Measurements from ENCODE around the gene TRIM33.
"Not testable (repeated sequence)": the region's sequence is repeated elsewhere in the genome, so short reads cannot be mapped to it uniquely, and the experiment has no call there.

TRIM33 gene

GRCh38 chr1:114466334-114467014, 44.5 kb downstream of the TRIM33 start:
- H3K4me3 Mint-ChIP-seq, result no peak overlapping the region
- no peak overlapping the region for H3K27ac Mint-ChIP-seq
- no peaks in the 10 kb centered on the region for H3K9me3 Mint-ChIP-seq (ENCODE audit: low read depth)
- peaks cover 4% of the 10 kb centered on the region for H3K36me3 Mint-ChIP-seq
- H3K27me3 Mint-ChIP-seq, result no peaks in the 10 kb centered on the region
- peaks cover 61% of the 10 kb centered on the region for H3K4me1 Mint-ChIP-seq (ENCODE audit: low read depth)

- Mint-ChIP-seq H3K9me3 (ENCODE audit: low read depth) (no peaks in the 10 kb centered on the region), H3K36me3 (peaks cover 16% of the 10 kb centered on the region), H3K4me3 (no peak overlapping the region), H3K27ac (no peak overlapping the region), H3K27me3 (no peaks in the 10 kb centered on the region), H3K4me1 (ENCODE audit: low read depth) (peaks cover 47% of the 10 kb centered on the region)
Observed at GRCh38 chr1:114462963-114463362, 48.0 kb downstream of the TRIM33 start.

GRCh38 chr1:114462341-114462740, 48.7 kb downstream of the TRIM33 start:
- H3K4me1 Mint-ChIP-seq (ENCODE audit: low read depth), result peaks cover 40% of the 10 kb centered on the region

GRCh38 chr1:114458237-114458777, 52.7 kb downstream of the TRIM33 start:
- peak overlapping the region; percentile 24 for H3K27ac Mint-ChIP-seq
- peaks cover 16% of the 10 kb centered on the region for H3K4me1 Mint-ChIP-seq (ENCODE audit: low read depth)

More at GRCh38 chr1:114462341-114462740, 48.7 kb downstream of the TRIM33 start:
- Mint-ChIP-seq H3K4me3 (no peak overlapping the region), H3K36me3 (peaks cover 18% of the 10 kb centered on the region), H3K9me3 (ENCODE audit: low read depth) (no peaks in the 10 kb centered on the region), H3K27me3 (no peaks in the 10 kb centered on the region), H3K27ac (no peak overlapping the region)

GRCh38 chr1:114457675-114458236, 53.2 kb downstream of the TRIM33 start:
- H3K9me3 Mint-ChIP-seq (ENCODE audit: low read depth), result no peaks in the 10 kb centered on the region
- H3K27me3 Mint-ChIP-seq, result no peaks in the 10 kb centered on the region
- H3K4me3 Mint-ChIP-seq, result no peak overlapping the region
- H3K27ac Mint-ChIP-seq, result no peak overlapping the region
- peaks cover 13% of the 10 kb centered on the region for H3K4me1 Mint-ChIP-seq (ENCODE audit: low read depth)
- peaks cover 36% of the 10 kb centered on the region for H3K36me3 Mint-ChIP-seq

More at GRCh38 chr1:114458237-114458777, 52.7 kb downstream of the TRIM33 start:
- H3K27me3 Mint-ChIP-seq, result no peaks in the 10 kb centered on the region
- no peak overlapping the region for H3K4me3 Mint-ChIP-seq
- peaks cover 36% of the 10 kb centered on the region for H3K36me3 Mint-ChIP-seq
- H3K9me3 Mint-ChIP-seq (ENCODE audit: low read depth), result no peaks in the 10 kb centered on the region

- H3K36me3 Mint-ChIP-seq, result peaks cover 34% of the 10 kb centered on the region
- no peaks in the 10 kb centered on the region for H3K27me3 Mint-ChIP-seq
- no peak overlapping the region for H3K4me3 Mint-ChIP-seq
- no peaks in the 10 kb centered on the region for H3K9me3 Mint-ChIP-seq (ENCODE audit: low read depth)
- H3K27ac Mint-ChIP-seq, result no peak overlapping the region
- peaks cover 13% of the 10 kb centered on the region for H3K4me1 Mint-ChIP-seq (ENCODE audit: low read depth)
Observed at GRCh38 chr1:114456586-114456985, 54.4 kb downstream of the TRIM33 start.

- Mint-ChIP-seq H3K4me3 (no peak overlapping the region), H3K27ac (no peak overlapping the region), H3K36me3 (peaks cover 41% of the 10 kb centered on the region), H3K9me3 (ENCODE audit: low read depth) (no peaks in the 10 kb centered on the region), H3K4me1 (ENCODE audit: low read depth) (peaks cover 13% of the 10 kb centered on the region), H3K27me3 (no peaks in the 10 kb centered on the region)
Observed at GRCh38 chr1:114455102-114455785, 55.8 kb downstream of the TRIM33 start.

GRCh38 chr1:114454539-114454938, 56.5 kb downstream of the TRIM33 start:
- Mint-ChIP-seq H3K27ac (no peak overlapping the region), H3K27me3 (no peaks in the 10 kb centered on the region), H3K4me3 (no peak overlapping the region), H3K36me3 (peaks cover 34% of the 10 kb centered on the region), H3K4me1 (ENCODE audit: low read depth) (peaks cover 9% of the 10 kb centered on the region), H3K9me3 (ENCODE audit: low read depth) (no peaks in the 10 kb centered on the region)

- Mint-ChIP-seq H3K4me3 (no peak overlapping the region), H3K4me1 (ENCODE audit: low read depth) (peaks cover 4% of the 10 kb centered on the region), H3K36me3 (peaks cover 29% of the 10 kb centered on the region), H3K9me3 (ENCODE audit: low read depth) (no peaks in the 10 kb centered on the region), H3K27ac (no peak overlapping the region), H3K27me3 (no peaks in the 10 kb centered on the region)
Observed at GRCh38 chr1:114453361-114453784, 57.6 kb downstream of the TRIM33 start.

- H3K4me3 Mint-ChIP-seq, result no peak overlapping the region
Observed at GRCh38 chr1:114448370-114449036, 62.5 kb downstream of the TRIM33 start.

GRCh38 chr1:114446198-114446597, 64.8 kb downstream of the TRIM33 start:
- H3K9me3 Mint-ChIP-seq (ENCODE audit: low read depth), result no peaks in the 10 kb centered on the region
- no peak overlapping the region for H3K27ac Mint-ChIP-seq
- no peaks in the 10 kb centered on the region for H3K27me3 Mint-ChIP-seq
- no peak overlapping the region for H3K4me3 Mint-ChIP-seq
- H3K4me1 Mint-ChIP-seq (ENCODE audit: low read depth), result peaks cover 11% of the 10 kb centered on the region
- H3K36me3 Mint-ChIP-seq, result peaks cover 15% of the 10 kb centered on the region

More at GRCh38 chr1:114448370-114449036, 62.5 kb downstream of the TRIM33 start:
- Mint-ChIP-seq H3K27me3 (no peaks in the 10 kb centered on the region), H3K36me3 (peaks cover 13% of the 10 kb centered on the region), H3K4me1 (ENCODE audit: low read depth) (peaks cover 9% of the 10 kb centered on the region), H3K27ac (no peak overlapping the region), H3K9me3 (ENCODE audit: low read depth) (no peaks in the 10 kb centered on the region)

- Mint-ChIP-seq H3K36me3 (peaks cover 18% of the 10 kb centered on the region), H3K4me1 (ENCODE audit: low read depth) (peaks cover 28% of the 10 kb centered on the region)
- not testable (repeated sequence) for H3K27ac Mint-ChIP-seq; H3K27me3 Mint-ChIP-seq; H3K4me3 Mint-ChIP-seq; H3K9me3 Mint-ChIP-seq (ENCODE audit: low read depth)
Observed at GRCh38 chr1:114443226-114443625, 67.8 kb downstream of the TRIM33 start.

- H3K4me1 Mint-ChIP-seq (ENCODE audit: low read depth), result peaks cover 29% of the 10 kb centered on the region
- H3K4me3 Mint-ChIP-seq, result no peak overlapping the region
- peaks cover 18% of the 10 kb centered on the region for H3K36me3 Mint-ChIP-seq
- no peak overlapping the region for H3K27ac Mint-ChIP-seq
- H3K9me3 Mint-ChIP-seq (ENCODE audit: low read depth), result no peaks in the 10 kb centered on the region
- no peaks in the 10 kb centered on the region for H3K27me3 Mint-ChIP-seq
Observed at GRCh38 chr1:114441332-114441731, 69.7 kb downstream of the TRIM33 start.

GRCh38 chr1:114439369-114439768, 71.6 kb downstream of the TRIM33 start:
- no peaks in the 10 kb centered on the region for H3K9me3 Mint-ChIP-seq (ENCODE audit: low read depth)
- no peaks in the 10 kb centered on the region for H3K27me3 Mint-ChIP-seq
- H3K27ac Mint-ChIP-seq, result peak overlapping the region; percentile 62
- H3K4me3 Mint-ChIP-seq, result no peak overlapping the region
- peaks cover 19% of the 10 kb centered on the region for H3K36me3 Mint-ChIP-seq
- H3K4me1 Mint-ChIP-seq (ENCODE audit: low read depth), result peaks cover 30% of the 10 kb centered on the region

- H3K4me1 Mint-ChIP-seq (ENCODE audit: low read depth), result peaks cover 27% of the 10 kb centered on the region
- no peaks in the 10 kb centered on the region for H3K27me3 Mint-ChIP-seq
- no peak overlapping the region for H3K4me3 Mint-ChIP-seq
- H3K9me3 Mint-ChIP-seq (ENCODE audit: low read depth), result no peaks in the 10 kb centered on the region
- peaks cover 16% of the 10 kb centered on the region for H3K36me3 Mint-ChIP-seq
- H3K27ac Mint-ChIP-seq, result no peak overlapping the region
Observed at GRCh38 chr1:114437812-114438211, 73.2 kb downstream of the TRIM33 start.

Measured in activated naive CD8-positive, alpha-beta T cell (primary cell).